ENCODE results near the gene FKBP2.

Gene FKBP2

DNA sequence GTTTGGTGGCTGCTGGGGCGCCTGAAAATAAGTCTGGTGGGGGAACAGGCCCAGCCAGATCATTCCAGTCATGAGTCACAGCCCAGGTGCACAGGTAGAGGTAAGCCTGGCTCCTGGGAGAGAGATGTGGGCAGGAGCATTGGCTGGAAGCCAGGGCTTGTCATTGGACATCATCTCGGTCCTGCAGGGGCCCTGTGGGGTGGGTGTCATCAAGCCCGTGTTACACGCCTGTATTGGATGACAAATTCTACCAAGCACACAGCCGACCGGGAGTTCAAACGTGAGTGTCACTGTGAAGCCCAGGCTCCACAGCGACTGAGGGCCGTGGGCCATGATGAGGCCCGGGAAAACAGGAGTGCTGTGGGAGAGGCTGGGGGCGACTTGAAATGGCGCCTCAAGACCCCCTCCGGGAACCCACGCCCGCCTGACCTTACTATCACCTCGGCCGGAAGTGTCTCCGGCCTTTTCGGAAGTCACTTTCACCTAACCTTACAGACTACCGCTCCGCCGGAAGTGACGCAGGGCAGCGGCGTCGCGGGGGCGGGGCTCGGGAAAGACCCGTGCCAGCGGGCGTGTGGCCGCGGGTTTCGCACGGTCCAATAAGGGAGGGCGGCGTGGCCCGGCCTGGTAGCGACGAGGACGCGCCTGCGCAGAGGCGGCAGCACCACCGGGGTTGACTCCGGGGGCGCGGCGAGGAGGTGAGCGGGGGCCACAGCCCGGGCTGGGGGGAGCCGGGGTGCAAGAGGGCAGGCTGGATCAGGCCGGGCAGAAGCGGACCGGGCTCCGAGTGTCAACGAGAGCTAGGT is at the start of gene FKBP2:
FKBP2 (plus strand) TSS at position 661 of the 806 bp plus-strand sequence. CDS start 1,293 bp downstream, outside the sequence.
- peak; percentile 96 for DNase-seq

DNA sequence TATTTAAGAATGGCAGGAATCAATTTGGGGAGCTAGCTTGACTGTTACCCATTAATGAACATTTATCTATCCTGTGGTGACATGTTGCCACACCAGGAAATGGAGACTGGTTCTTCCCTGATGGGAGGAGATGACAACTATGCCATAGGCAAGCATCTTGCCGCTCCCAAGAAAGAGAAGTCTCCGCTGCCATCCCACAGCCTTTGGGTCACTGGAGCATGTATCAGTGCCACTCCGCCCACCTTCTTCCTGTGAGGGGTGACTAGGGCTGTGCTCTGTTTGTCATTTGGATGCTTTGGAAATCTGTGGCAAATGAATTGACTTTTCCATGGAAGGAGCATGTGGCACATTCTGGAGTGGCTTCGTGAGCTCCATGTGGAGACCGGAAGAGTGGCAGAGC is 48.5 kb upstream of the FKBP2 start:
- no peak for DNase-seq

DNA sequence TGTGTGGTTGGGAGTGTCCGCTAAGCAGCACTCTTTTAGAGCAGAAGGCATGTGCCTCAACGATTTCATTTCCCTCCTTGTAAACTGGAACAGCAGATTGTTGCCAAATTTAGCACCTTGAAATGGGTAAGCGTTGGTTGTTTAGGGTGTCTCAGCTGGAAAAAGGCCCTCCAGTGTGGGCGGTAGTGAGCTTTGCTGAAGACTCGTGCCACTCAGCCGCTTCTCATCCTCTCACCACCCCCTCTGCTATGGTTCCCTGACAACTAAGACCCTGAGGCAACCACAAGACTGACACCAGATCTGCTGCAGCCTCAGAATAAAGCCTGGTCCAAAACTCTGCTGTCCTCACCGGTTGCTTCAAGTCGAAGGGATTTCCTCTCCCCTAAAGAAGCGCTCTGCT is 44.3 kb upstream of the FKBP2 start:
- no peak for DNase-seq

DNA sequence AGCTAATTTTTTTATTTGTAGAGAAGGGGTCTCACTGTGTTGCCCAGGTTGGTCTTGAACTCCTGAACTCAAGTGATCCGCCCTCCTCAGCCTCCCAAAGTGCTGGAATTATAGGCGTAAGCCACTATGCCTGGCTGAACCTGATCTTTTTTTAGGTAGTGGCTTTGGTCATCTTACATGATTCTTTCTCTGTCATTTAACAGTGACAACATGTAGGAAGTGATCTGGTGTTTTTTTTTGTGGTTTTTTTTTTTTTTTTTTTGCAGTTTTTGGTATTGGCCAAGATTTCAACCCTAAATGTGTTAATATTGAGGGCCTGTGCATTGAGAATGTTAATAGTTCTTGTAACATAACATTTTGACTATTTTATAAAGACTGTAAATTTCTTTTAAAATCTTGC is 42.4 kb upstream of the FKBP2 start:
- DNase-seq = no peak

DNA sequence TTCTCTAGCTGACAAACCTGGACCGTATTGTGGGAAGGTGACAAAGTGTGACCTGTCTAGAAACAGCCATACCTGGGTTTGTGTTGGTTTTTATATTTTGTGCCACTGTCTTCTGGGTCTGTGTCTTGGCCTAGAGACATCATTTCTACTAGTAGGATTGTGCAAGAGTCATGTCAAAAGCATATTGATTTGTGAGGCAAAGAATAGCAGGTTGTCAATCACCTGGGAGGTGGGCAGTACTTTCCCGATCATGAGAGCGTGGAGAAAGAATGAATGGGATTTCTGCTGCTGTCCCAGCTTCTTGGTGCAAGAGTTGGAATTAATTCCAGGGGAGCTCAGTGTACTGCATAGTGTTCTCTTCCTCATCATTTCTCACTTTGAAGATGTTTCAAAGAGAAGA is 39.4 kb upstream of the FKBP2 start:
- no peak for DNase-seq

DNA sequence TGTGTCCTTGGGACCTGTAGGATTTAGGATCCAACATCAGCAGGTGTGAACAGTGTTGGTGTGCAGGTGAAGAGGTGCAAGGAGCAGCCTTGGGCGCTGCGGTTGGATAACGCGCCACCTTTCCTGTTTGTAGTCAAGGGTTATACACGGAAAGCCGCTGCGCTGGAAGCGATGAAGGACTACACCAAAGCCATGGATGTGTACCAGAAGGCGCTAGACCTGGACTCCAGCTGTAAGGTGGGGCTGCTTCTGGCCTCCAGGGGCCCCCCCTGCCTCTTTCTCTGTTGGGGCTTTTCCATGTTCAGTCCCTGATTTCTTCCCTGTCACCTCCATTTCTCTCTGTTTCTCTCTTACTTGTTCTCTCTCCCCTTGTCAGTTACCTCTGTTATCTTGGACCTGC is 37.9 kb upstream of the FKBP2 start:
- DNase-seq = no peak

DNA sequence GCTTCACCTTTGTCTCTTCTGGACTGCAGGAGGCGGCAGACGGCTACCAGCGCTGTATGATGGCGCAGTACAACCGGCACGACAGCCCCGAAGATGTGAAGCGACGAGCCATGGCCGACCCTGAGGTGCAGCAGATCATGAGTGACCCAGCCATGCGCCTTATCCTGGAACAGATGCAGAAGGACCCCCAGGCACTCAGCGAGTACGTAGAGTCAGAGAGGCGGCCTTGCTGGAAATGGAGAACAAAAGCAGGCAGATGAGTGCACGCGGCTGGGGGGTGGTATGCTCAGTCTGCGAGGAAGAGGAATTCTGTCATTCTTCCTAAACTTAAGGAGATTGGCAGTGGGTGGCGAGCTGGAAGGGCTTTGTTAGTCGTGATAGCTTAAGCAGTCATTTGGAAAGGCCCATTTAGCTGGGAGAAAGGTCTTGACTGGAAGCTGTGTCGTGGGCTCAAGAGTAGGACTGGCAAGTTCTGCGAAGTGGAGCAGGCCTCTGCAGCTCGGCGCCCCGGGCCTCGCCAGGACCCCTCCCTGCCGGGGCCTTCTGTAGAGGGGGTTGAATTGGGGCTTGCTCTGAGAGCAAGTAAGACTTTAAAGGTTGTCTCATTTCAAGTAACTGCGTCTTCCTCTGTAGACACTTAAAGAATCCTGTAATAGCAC is 37.3 kb upstream of the FKBP2 start:
- DNase-seq = no peak

DNA sequence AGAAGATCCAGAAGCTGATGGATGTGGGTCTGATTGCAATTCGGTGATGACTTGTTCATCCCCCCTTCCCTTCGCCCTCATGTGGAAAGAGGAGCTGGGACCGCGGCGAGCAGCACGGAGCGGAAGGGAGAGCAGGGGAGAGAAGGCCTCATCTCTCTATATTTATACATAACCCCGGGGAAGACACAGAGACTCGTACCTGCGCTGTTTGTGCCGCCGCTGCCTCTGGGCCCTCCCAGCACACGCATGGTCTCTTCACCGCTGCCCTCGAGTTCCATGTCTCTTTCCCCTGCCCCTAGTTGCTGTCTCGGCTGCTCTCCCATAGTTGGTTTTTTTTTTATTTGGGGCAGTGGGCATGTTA is 36.8 kb upstream of the FKBP2 start:
- no peak for DNase-seq

DNA sequence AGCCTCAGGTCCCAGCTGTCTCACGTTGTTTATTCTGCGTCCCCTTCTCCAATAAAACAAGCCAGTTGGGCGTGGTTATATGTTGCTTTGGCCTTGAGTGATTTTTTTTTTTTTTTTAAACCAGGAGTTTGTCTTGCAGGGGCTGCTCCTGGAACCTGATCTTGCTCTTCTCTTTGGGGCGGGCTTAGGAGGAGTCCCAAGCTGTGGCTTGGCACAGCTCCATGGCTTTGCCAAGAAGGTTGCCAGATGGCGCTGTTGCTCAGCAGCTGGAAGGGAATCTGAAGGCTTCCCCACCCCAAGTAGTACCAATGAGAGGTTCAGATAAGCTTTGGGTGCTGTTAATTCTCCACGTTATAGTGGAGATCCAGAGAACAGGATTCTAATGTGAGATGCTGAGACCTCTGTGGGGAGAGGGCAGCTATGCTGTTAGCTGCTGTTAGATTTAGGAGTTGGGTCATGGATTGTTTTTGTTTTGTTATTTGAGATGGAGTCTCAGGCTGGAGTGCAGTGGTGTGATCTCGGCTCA is 36.4 kb upstream of the FKBP2 start:
- peak; percentile 81 for DNase-seq

DNA sequence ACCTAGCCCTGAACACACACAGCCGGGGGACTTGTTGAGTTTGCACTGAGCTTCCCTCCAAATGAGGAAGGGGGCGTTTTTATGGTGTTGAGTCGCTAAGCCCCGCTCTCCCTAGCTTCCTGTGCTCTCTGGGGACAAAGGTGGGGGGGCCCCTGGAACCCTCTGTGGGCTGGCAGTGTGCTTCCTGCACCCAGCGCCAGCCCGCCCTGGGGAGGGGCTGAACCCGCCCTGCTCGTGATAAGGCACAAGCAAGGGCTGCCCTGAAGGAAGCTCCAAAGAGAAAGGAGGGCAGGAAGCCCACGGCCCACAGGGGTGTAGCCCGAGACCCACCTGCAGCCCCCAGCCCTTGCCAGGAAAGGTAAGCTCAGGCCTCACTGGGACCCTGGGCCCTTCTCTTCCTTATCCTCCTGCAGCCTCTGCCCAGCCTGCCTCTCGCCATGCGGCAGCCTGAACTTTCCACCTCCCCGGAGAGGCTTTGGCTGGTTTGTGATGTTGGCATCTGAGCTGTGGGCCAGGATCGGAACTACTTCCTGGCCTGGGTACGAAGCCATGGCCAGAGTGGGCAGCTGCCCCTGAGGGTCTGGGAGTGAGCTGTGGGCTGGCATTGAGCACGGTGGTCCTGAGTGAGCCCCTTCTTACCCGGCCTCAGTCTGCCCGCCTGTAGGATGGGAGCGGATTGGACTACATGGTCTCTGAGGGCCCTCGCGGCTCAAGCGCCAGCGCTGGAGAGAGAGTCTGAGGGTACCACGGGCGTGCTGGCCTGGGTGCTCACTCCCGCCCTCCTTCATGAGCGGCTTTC is 34.2 kb upstream of the FKBP2 start, which contains the start of gene FERMT3:
FERMT3 (plus strand) TSS at position 265 of the 799 bp plus-strand sequence. CDS start 644 bp downstream, outside the sequence.
- DNase-seq = peak; percentile 66

DNA sequence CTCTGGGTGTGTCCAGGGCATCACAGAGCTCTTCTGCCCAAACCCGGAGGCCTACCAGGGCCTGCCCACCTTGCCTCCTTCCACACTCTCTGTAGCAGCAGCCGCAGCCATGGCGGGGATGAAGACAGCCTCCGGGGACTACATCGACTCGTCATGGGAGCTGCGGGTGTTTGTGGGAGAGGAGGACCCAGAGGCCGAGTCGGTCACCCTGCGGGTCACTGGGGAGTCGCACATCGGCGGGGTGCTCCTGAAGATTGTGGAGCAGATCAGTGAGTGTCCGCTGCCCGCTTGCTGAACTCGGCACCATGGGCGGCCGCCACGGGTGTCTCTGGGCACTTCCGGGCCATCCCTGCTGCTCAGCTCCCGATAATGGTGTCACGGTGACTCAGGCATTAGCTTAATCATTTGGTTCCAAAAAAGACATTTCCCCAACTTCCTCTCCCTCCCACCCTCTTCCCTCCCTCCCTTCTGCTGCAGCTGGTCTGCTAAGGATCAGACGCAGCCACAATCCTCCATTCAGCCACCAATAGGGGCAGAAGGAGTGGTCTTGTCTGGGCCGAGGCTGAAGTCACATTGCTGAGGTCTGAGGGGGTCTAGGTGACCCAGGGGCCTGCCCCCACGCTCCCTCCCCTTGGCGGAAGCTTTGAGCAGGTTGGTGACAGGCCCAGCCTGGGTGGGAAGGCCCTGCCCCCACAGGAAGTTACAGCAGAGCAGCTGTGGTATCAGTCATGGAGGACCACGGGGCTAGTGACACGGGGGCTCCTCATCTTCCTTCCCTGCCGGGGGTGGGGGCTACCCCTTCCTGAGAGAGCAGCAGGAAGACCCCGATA is 33.4 kb upstream of the FKBP2 start:
- DNase-seq = peak; percentile 77

DNA sequence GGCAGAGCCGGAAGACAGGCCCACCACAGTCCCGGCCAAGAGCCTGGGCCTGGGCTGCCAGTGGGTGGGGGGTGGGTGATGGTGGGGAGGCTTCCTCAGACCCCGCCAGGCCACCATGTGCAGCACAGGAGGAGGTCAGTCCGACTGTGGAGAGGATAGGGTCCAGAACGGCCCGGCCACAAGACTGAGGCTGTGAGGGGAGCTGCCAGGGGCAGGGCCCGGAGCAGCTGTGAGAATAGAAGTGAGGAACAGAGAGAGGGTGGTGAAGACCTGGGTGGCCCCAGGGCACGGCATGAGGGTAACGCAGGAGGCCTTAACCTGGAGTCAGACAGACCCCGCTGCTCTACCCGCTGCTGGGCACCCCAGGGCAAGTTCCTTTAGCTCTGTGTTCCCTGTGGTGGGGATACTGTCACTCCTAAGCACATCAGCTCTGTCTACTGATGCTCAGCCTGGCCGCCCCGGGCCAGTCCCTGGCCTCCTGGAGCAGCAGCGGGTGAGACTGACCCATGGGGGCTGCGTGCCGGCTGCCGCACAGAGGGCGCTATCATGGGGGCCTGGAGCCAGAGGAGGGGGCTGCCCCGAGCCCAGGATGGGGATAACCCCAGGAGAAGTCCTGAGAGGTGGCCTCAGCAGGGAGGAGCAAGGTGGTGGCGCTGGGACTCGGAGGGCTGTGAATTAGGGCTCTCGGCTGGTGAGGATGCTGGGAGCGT is 32.7 kb upstream of the FKBP2 start:
- DNase-seq = no peak

DNA sequence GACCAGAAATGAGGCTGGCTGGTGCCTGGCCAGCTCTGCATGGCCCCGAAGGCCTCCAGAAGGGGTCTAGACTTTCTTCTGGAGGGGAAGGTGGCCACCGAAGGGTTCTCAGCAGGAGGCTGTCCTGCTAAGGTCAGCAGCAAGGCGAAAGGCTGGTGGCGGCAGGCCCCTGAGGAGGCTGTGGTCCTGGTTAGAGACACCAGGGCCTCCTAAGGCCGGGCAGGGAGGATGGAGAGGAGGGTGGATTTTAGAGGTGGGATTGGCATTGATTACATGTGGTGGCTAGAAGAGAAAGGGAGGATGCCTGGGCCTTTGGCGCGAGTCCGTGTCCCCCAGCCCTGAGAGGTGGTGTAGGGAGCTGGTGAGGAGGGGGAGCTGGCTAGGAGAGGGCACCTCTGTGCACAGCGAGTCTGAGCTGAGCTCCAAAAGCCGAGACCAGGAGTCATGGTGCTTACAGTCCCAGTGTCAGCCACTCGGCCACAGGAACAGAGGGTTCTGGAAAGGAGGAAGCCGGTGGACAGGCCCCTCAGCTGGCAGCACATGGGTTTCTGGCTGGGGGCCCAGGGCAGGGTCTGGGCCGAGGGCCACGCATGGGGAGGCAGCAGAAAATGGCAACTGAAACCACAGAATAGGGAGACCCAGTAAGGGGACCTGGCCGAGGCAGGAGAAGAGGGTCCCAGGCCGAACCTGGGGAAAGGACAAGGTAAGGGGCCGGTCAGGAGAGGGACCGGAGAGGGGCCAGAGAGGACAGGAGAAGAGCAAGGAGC is 31.9 kb upstream of the FKBP2 start:
- DNase-seq = no peak

DNA sequence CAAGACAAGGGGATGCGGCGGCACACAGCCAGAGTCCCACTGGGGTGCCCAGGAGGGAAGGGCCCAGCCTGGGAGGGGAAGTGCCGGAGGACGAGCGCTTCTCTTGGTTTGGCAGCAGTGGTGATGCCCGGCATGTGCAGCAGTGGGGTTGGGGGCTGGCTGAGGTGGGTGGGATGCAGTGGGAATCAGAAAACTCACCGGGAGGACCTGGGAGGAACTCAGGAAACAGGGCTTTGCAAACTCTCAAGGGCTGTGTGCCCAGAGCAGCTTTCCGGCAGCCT is 31.4 kb upstream of the FKBP2 start:
- no peak for DNase-seq

DNA sequence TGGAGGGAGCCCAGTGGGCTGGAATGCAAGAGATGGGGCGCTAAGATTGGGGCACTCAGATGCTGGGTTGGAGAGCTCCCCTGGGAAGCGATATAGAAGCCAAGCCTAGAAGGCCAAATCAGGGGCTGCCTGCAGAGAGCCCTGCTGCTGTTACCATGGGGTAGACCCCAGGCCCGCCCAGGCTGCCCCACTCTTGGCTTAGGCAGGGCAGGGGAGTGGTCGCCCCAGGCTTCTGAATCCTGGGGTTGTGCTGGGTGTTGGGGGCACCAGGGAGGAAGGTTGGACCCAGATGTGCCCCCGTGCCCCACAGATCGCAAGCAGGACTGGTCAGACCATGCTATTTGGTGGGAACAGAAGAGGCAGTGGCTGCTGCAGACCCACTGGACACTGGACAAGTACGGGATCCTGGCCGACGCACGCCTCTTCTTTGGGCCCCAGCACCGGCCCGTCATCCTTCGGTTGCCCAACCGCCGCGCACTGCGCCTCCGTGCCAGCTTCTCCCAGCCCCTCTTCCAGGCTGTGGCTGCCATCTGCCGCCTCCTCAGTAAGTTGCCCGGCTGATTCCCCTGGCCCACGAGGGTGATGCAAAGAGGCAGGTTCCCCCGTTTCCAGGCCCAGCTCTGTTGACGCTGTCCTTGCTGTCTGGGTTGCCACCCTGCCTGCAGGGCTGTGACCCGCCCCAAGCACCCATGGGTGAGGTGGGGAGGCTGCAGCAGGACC is 30.4 kb upstream of the FKBP2 start:
- no peak for DNase-seq

DNA sequence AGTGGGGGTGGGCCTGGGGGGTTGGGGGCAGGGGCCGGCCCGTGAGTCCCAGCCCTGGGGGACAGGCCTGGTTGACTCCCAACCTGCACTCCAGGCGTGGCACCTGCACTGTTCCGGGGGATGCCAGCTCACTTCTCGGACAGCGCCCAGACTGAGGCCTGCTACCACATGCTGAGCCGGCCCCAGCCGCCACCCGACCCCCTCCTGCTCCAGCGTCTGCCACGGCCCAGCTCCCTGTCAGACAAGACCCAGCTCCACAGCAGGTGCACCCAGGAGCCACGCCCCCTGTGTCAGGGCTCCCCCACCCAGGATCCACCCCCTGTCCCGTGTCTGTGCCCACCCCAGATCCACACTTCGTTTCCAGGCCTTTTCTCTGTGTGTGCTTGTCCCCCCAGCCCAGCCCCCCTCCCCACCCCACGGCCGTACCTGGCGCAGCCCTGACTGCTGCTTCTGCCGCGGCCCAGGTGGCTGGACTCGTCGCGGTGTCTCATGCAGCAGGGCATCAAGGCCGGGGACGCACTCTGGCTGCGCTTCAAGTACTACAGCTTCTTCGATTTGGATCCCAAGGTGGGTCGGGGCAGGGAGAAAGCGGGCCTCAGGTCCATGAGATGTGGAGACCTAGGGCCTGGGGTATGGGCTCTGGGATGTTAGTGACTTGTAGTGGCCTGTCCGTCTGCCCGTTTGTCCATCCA is 29.6 kb upstream of the FKBP2 start:
- no peak for DNase-seq

DNA sequence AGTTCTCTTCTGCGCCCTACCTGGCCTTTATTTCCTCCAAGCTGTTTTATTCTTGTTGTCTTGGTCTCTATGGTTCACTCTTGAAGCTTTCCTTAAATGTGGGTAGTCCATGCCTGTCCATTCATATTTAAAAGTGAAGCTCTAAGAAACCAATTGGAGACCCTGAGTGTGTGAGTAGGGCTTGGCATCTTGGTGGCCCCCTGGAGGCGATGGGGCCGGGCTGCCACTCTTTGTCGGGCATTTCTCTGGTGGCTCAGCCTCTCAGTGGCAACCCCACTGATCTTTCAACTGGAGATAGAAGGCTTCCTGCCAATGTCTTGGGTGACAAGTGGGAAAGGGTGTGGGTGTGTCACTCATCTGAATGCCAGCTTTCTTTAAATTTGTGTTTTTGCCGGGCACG is 24.0 kb upstream of the FKBP2 start:
- no peak for DNase-seq

DNA sequence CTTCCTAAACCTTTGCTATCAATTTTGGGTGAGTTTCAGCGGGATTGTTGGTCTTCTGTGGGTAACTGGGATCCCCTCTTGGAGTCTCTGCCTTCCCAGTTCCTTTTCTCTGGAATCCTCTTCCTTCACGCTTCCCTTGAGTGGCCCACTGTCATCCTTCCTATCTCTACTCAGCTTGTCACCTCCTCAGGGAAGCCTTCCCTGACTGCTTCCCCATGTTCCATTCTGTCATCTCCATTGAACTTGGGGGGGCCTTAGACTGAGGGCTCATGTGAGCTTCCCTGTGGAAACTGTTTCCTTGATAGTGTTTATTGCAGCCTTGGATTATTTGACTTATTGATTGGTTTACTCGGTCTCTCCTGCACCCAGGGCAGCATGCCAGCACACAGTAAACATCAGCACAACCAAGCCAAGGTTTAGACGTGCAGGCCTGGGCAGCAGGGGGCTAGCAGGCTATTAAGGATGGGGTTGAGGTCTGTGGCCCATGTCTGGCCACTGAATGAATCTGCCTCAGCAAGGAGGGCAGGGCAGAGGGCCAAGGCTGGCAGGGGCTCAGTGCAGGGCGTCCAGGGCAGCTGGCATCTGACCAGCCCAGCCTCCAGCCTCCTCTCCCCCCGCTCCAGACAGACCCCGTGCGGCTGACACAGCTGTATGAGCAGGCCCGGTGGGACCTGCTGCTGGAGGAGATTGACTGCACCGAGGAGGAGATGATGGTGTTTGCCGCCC is 22.1 kb upstream of the FKBP2 start:
- no peak for DNase-seq

DNA sequence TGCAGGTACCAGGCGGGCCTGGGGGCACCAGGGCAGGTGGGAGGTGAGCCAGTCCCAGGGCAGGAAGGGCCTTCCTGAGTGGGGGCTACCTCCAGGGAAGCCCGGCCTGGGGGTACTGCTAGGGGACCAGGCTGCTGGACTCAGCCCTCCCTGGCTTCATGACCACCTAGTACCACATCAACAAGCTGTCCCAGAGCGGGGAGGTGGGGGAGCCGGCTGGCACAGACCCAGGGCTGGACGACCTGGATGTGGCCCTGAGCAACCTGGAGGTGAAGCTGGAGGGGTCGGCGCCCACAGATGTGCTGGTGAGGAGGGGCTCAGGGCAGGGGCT is 21.6 kb upstream of the FKBP2 start:
- no peak for DNase-seq
